NCI-H460 (cell line): ENCODE results near the gene IGF2. TPM values are rescaled to one million over a fixed set of nuclear protein-coding genes. Genes with fewer than 3 reads are reported as not detected.
"Not testable (repeated sequence)": the region's sequence is repeated elsewhere in the genome, so short reads cannot be mapped to it uniquely, and the experiment has no call there.

Source experiments
- DNase-seq: peaks from one replicate; pipeline ENCODE4 v3.0.0-alpha.2; 2016; ENCODE audit warnings: low read depth; ENCODE audit errors: extremely low read depth
- polyA plus RNA-seq: library from polyadenylated mRNA; depleted of rRNA; stranded (reverse); fragments of >200 nt; gene quantifications from 2 replicates; pipeline ENCODE4 v1.2.3, GENCODE V29; 2014; cell fraction: nucleus; rRNA removed
- total RNA-seq: library from RNA; depleted of rRNA; stranded (reverse); fragments of >200 nt; shearing (Covaris generic); gene quantifications from 2 replicates; pipeline ENCODE4 v1.2.3, GENCODE V29; 2014; rRNA removed

The IGF2 gene
- 0.15 and 0.20 TPM in 2 replicates for total RNA-seq
- polyA plus RNA-seq: not detected in 2 replicates

- DNase-seq: no peak
Observed at GRCh38 chr11:2139123-2139521, at the start of gene IGF2. IGF2 (minus strand) TSS chr11:2139389; CDS start chr11:2135523, 3,866 bp downstream.

- DNase-seq: no peak
Observed at GRCh38 chr11:2188745-2189144, 49.6 kb upstream of the IGF2 start.

- DNase-seq: no peak
Observed at GRCh38 chr11:2187280-2187707, 48.1 kb upstream of the IGF2 start.

GRCh38 chr11:2186669-2187279 is 47.6 kb upstream of the IGF2 start:
- DNase-seq: peak; percentile 33

- no peak for DNase-seq
Observed at GRCh38 chr11:2185324-2186085, 46.3 kb upstream of the IGF2 start.

GRCh38 chr11:2182692-2183474 is 43.7 kb upstream of the IGF2 start:
- DNase-seq: no peak

- DNase-seq: no peak
Observed at GRCh38 chr11:2182075-2182474, 42.9 kb upstream of the IGF2 start.

GRCh38 chr11:2180789-2181370 is 41.7 kb upstream of the IGF2 start:
- DNase-seq: no peak

GRCh38 chr11:2180347-2180746 is 41.2 kb upstream of the IGF2 start:
- DNase-seq: no peak

- no peak for DNase-seq
Observed at GRCh38 chr11:2179516-2179915, 40.3 kb upstream of the IGF2 start.

- no peak for DNase-seq
Observed at GRCh38 chr11:2178906-2179494, 39.8 kb upstream of the IGF2 start.

- not testable (repeated sequence) for DNase-seq
Observed at GRCh38 chr11:2178055-2178773, 39.0 kb upstream of the IGF2 start.

- no peak for DNase-seq
Observed at GRCh38 chr11:2177076-2177475, 37.9 kb upstream of the IGF2 start.

GRCh38 chr11:2176389-2176900 is 37.3 kb upstream of the IGF2 start:
- DNase-seq: no peak

- no peak for DNase-seq
Observed at GRCh38 chr11:2175659-2176058, 36.5 kb upstream of the IGF2 start.

- no peak for DNase-seq
Observed at GRCh38 chr11:2174361-2174760, 35.2 kb upstream of the IGF2 start.

- no peak for DNase-seq
Observed at GRCh38 chr11:2173761-2174160, 34.6 kb upstream of the IGF2 start.

GRCh38 chr11:2173150-2173693 is 34.0 kb upstream of the IGF2 start:
- no peak for DNase-seq

GRCh38 chr11:2172676-2173075 is 33.5 kb upstream of the IGF2 start:
- DNase-seq: no peak
